Uterus (tissue), 4 donors: ENCODE data around the gene HPS1. TPM values are rescaled to one million over a fixed set of nuclear protein-coding genes. Genes with fewer than 3 reads are reported as not detected.

Experiments used
- DNase-seq, 2 donors: peaks; one replicate each; pipeline ENCODE4 v3.0.0-alpha.2; 2019 to 2020
- H3K27ac ChIP-seq, 2 donors: fragments of 200-600 bp; sonication (generic); 1 replicate in 1 of 2; 2 replicates in 1 of 2; pipeline ENCODE4 v1.5.1; 2016 to 2018
- H3K27me3 ChIP-seq, 2 donors: fragments of 200-600 bp; sonication (generic); one replicate each; pipeline ENCODE4 v1.5.1; 2018 to 2019; ENCODE audit warnings: control low read depth in 1 of 2
- H3K36me3 ChIP-seq, 2 donors: fragments of 200-600 bp; sonication (generic); one replicate each; pipeline ENCODE4 v1.5.1; 2019; ENCODE audit warnings: control low read depth in 1 of 2
- H3K4me1 ChIP-seq, 2 donors: fragments of 200-600 bp; sonication (generic); one replicate each; pipeline ENCODE4 v1.5.1; 2018 to 2019; ENCODE audit warnings: control low read depth in 1 of 2
- H3K4me3 ChIP-seq, 2 donors: fragments of 200-600 bp; sonication (generic); 1 replicate in 1 of 2; 2 replicates in 1 of 2; pipeline ENCODE4 v1.5.1; 2018 to 2019; ENCODE audit warnings: mild to moderate bottlenecking in 1 of 2
- H3K9me3 ChIP-seq, 2 donors: fragments of 200-600 bp; sonication (generic); one replicate each; pipeline ENCODE4 v1.5.1; 2019; ENCODE audit warnings: control low read depth in 1 of 2
- POLR2A ChIP-seq, 2 donors: fragments of 450-650 bp; IDR thresholded peaks; one replicate each; pipeline ENCODE4 v1.6.1; 2016; ENCODE audit warnings: antibody characterized with exemption in 2 of 2, mild to moderate bottlenecking in 1 of 2, moderate library complexity in 1 of 2
- intact Hi-C: fragments of 100-400 bp; cut with DNase I; formaldehyde crosslinking; loops from one replicate; pipeline ENCODE4 v1.15.1; 2023; ENCODE audit warnings: low total_unique reads
- total RNA-seq, 4 donors: library from RNA; depleted of rRNA in 3 of 4; stranded (reverse); fragments of >200 nt in 3 of 4; gene quantifications; one replicate each; pipeline versions ENCODE4 v1.1.0 to v1.2.4, GENCODE V29; 2014 to 2023
- TF ChIP-seq, protein P1 (sequence below), 4 experiments: fragments of 200-600 bp in 2 of 4; fragments of 450-650 bp in 2 of 4; sonication (generic) in 2 of 4; IDR thresholded peaks; one replicate each; pipeline ENCODE4 v1.5.1; 2016 to 2019; ENCODE audit warnings: antibody characterized with exemption in 4 of 4, mild to moderate bottlenecking in 2 of 4, moderate library complexity in 1 of 4
- donor health status: DM: yes; HTN: yes; CAD: no.

HPS1 gene
- total RNA-seq, 4 donors from 2014 or later = 16.1 to 60.1 (median 38.8) TPM

DNA sequence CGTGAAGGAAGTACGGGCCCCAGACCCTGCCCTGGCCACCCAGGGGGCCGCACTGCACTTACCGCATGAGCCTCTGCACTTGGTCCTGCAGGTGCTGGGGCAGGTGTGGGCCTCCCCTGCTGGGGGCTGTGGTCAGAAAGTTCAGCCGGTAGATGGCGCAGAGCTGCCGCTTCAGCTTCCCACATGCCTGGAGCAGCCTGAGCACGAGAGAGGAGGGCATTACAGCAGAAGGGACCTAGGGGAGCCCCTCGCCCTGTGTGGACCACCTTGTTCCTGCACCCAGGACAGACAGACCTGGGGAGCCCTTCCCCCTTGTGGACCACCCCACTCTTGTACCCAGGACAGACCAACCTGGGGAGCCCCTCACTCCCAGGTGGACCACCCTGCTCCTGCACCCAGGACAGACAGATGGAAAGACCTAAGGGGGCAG lies 23.0 kb downstream of the HPS1 start:
- TF ChIP-seq, protein P1, sequence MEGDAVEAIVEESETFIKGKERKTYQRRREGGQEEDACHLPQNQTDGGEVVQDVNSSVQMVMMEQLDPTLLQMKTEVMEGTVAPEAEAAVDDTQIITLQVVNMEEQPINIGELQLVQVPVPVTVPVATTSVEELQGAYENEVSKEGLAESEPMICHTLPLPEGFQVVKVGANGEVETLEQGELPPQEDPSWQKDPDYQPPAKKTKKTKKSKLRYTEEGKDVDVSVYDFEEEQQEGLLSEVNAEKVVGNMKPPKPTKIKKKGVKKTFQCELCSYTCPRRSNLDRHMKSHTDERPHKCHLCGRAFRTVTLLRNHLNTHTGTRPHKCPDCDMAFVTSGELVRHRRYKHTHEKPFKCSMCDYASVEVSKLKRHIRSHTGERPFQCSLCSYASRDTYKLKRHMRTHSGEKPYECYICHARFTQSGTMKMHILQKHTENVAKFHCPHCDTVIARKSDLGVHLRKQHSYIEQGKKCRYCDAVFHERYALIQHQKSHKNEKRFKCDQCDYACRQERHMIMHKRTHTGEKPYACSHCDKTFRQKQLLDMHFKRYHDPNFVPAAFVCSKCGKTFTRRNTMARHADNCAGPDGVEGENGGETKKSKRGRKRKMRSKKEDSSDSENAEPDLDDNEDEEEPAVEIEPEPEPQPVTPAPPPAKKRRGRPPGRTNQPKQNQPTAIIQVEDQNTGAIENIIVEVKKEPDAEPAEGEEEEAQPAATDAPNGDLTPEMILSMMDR (IDR thresholded peaks at IDR 0.05) = no peak
- no peak for TF ChIP-seq POLR2A (IDR thresholded peaks at IDR 0.05)
- DNase-seq = no peak
- Histone ChIP-seq H3K27me3 (no peaks in the 10 kb centered on the region), H3K9me3 (no peaks in the 10 kb centered on the region), H3K4me3 (no peak overlapping the region), H3K4me1 (no peaks in the 10 kb centered on the region), H3K27ac (no peak overlapping the region), H3K36me3 (no peaks in the 10 kb centered on the region)
- intact Hi-C loops = no loop called here

GRCh38 chr10:98422182-98422581 lies 24.6 kb downstream of the HPS1 start:
- no peak for TF ChIP-seq POLR2A (IDR thresholded peaks at IDR 0.05)
- TF ChIP-seq, protein P1 (IDR thresholded peaks at IDR 0.05) = no peak
- no peak overlapping the region for H3K4me3 ChIP-seq
- H3K27me3 ChIP-seq = no peaks in the 10 kb centered on the region
- no peaks in the 10 kb centered on the region for H3K9me3 ChIP-seq
- no peaks in the 10 kb centered on the region for H3K4me1 ChIP-seq
- DNase-seq = no peak
- H3K36me3 ChIP-seq = no peaks in the 10 kb centered on the region
- intact Hi-C loops = no loop called here
- H3K27ac ChIP-seq = no peak overlapping the region

- DNase-seq = no peak
- intact Hi-C loops = no loop called here
- no peak overlapping the region for H3K27ac ChIP-seq
- TF ChIP-seq, protein P1 (IDR thresholded peaks at IDR 0.05) = no peak
- TF ChIP-seq POLR2A (IDR thresholded peaks at IDR 0.05) = no peak
- no peaks in the 10 kb centered on the region for H3K27me3 ChIP-seq
- no peaks in the 10 kb centered on the region for H3K4me1 ChIP-seq
- no peaks in the 10 kb centered on the region for H3K36me3 ChIP-seq
- H3K9me3 ChIP-seq = no peaks in the 10 kb centered on the region
- no peak overlapping the region for H3K4me3 ChIP-seq
These were observed 25.9 kb downstream of the HPS1 start for GRCh38 chr10:98420786-98421185.

GRCh38 chr10:98419469-98420261 lies 27.1 kb downstream of the HPS1 start:
- no peaks in the 10 kb centered on the region for H3K9me3 ChIP-seq
- no peak for DNase-seq
- H3K27ac ChIP-seq = no peak overlapping the region
- peaks cover 2 to 6% of the 10 kb centered on the region in 2 donors for H3K4me1 ChIP-seq
- H3K4me3 ChIP-seq = no peak overlapping the region
- H3K27me3 ChIP-seq = no peaks in the 10 kb centered on the region
- intact Hi-C loops = no loop called here
- TF ChIP-seq, protein P1 (IDR thresholded peaks at IDR 0.05) = no peak
- no peak for TF ChIP-seq POLR2A (IDR thresholded peaks at IDR 0.05)
- H3K36me3 ChIP-seq = no peaks in the 10 kb centered on the region

- intact Hi-C loops = no loop called here
- Histone ChIP-seq H3K4me1 (peaks cover 10 to 11% of the 10 kb centered on the region in 2 donors), H3K27ac (no peak overlapping the region), H3K36me3 (no peaks in the 10 kb centered on the region), H3K9me3 (no peaks in the 10 kb centered on the region), H3K27me3 (no peaks in the 10 kb centered on the region), H3K4me3 (no peak overlapping the region)
- TF ChIP-seq POLR2A (IDR thresholded peaks at IDR 0.05) = no peak
- TF ChIP-seq, protein P1 (IDR thresholded peaks at IDR 0.05) = no peak
- DNase-seq = no peak
These were observed 27.9 kb downstream of the HPS1 start for GRCh38 chr10:98418665-98419468.
